GM21786 (cell line): Measurements from ENCODE around the gene LTB.

Experiments
- ATAC-seq: cut with Tn5 transposase; IDR thresholded peaks from one replicate; pipeline ENCODE4 v1.9.1; 2021; ENCODE audit not compliant: unreplicated experiment

LTB gene

GRCh38 chr6:31576897-31577578 lies 5.2 kb downstream of the LTB start:
- no peak for ATAC-seq

DNA sequence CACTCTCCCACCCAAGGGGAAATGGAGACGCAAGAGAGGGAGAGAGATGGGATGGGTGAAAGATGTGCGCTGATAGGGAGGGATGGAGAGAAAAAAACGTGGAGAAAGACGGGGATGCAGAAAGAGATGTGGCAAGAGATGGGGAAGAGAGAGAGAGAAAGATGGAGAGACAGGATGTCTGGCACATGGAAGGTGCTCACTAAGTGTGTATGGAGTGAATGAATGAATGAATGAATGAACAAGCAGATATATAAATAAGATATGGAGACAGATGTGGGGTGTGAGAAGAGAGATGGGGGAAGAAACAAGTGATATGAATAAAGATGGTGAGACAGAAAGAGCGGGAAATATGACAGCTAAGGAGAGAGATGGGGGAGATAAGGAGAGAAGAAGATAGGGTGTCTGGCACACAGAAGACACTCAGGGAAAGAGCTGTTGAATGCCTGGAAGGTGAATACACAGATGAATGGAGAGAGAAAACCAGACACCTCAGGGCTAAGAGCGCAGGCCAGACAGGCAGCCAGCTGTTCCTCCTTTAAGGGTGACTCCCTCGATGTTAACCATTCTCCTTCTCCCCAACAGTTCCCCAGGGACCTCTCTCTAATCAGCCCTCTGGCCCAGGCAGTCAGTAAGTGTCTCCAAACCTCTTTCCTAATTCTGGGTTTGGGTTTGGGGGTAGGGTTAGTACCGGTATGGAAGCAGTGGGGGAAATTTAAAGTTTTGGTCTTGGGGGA lies 6.1 kb downstream of the LTB start:
- ATAC-seq: no peak

- no peak for ATAC-seq
Measured at GRCh38 chr6:31575335-31575901, 6.8 kb downstream of the LTB start, which contains the start of gene TNF. TSS of gene TNF (plus strand) at chr6:31575565. CDS start at chr6:31575742, 177 bp downstream.

GRCh38 chr6:31574106-31575061 lies 7.8 kb downstream of the LTB start:
- ATAC-seq: no peak

DNA sequence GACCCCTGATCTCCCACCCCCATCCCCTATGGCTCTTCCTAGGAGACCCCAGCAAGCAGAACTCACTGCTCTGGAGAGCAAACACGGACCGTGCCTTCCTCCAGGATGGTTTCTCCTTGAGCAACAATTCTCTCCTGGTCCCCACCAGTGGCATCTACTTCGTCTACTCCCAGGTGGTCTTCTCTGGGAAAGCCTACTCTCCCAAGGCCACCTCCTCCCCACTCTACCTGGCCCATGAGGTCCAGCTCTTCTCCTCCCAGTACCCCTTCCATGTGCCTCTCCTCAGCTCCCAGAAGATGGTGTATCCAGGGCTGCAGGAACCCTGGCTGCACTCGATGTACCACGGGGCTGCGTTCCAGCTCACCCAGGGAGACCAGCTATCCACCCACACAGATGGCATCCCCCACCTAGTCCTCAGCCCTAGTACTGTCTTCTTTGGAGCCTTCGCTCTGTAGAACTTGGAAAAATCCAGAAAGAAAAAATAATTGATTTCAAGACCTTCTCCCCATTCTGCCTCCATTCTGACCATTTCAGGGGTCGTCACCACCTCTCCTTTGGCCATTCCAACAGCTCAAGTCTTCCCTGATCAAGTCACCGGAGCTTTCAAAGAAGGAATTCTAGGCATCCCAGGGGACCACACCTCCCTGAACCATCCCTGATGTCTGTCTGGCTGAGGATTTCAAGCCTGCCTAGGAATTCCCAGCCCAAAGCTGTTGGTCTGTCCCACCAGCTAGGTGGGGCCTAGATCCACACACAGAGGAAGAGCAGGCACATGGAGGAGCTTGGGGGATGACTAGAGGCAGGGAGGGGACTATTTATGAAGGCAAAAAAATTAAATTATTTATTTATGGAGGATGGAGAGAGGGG lies 8.8 kb downstream of the LTB start:
- no peak for ATAC-seq

DNA sequence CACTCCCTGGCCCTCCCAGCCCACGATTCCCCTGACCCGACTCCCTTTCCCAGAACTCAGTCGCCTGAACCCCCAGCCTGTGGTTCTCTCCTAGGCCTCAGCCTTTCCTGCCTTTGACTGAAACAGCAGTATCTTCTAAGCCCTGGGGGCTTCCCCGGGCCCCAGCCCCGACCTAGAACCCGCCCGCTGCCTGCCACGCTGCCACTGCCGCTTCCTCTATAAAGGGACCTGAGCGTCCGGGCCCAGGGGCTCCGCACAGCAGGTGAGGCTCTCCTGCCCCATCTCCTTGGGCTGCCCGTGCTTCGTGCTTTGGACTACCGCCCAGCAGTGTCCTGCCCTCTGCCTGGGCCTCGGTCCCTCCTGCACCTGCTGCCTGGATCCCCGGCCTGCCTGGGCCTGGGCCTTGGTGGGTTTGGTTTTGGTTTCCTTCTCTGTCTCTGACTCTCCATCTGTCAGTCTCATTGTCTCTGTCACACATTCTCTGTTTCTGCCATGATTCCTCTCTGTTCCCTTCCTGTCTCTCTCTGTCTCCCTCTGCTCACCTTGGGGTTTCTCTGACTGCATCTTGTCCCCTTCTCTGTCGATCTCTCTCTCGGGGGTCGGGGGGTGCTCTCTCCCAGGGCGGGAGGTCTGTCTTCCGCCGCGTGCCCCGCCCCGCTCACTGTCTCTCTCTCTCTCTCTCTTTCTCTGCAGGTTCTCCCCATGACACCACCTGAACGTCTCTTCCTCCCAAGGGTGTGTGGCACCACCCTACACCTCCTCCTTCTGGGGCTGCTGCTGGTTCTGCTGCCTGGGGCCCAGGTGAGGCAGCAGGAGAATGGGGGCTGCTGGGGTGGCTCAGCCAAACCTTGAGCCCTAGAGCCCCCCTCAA lies 9.9 kb downstream of the LTB start, which contains the start of gene LTA:
Gene LTA (plus strand): TSS at position 249 of the 871 bp plus-strand sequence. CDS start 454 bp downstream, at position 703.
- no peak for ATAC-seq

DNA sequence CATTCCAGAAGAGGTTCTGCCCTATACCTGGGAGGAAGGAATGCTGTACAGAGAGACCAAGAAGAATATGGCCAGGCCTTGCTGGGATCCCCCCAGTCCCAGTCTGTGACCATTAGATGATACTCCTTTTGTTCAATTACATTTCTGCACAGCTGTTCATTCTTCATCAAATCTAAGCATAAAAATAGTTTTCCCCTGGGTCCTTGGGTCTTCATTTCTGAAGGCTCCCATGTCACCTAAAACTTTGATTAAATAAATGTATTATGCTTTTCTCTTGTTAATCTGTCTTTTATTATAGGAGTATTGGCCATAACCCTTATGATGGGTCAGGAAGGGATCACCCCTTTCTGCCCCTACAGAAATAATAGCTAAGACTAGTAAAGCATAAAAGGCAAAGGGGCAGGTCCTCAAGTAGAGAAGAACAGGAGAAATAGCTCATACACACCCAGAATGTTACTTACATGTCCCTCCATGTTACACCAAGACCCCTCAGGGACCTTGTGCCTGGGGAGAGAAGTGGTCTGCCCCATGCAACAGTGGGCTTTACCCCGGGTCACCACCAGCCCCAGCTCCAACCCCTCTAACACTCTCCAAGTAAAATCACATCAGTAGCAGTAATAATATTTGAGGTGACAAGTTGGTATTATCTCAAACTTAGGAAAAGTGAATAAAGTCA lies 12.2 kb downstream of the LTB start:
- no peak for ATAC-seq

DNA sequence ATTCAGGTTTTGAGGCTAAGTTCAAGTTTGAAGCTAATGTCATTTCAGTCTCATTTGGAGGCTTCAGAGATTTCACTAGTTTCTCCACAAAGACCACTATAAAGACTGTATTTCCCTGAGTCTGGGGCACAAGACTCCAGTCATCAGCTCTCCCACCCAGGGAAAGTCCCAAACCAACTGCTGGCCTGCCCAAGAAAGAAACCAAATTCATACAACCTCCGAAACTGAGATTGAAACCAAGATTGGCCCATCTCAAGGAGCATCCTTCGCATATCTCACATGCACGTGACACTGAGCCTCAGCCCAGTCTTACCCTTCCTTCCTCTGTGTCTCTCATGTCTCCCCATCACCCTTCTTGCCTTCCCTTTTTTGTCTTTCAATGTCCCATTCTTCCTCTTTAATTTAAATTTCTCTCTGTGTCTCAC lies 13.7 kb downstream of the LTB start:
- ATAC-seq: peak; percentile 54

- no peak for ATAC-seq
Measured at GRCh38 chr6:31567531-31568370, 14.5 kb downstream of the LTB start.

- ATAC-seq: no peak
Measured at GRCh38 chr6:31560697-31561058, 21.5 kb downstream of the LTB start.

- ATAC-seq: peak; percentile 67
Measured at GRCh38 chr6:31559958-31560696, 22.1 kb downstream of the LTB start.

- no peak for ATAC-seq
Measured at GRCh38 chr6:31559606-31559957, 22.6 kb downstream of the LTB start.

GRCh38 chr6:31558631-31559500 lies 23.4 kb downstream of the LTB start:
- no peak for ATAC-seq

- no peak for ATAC-seq
Measured at GRCh38 chr6:31558318-31558625, 24.0 kb downstream of the LTB start.

GRCh38 chr6:31557443-31558317 lies 24.5 kb downstream of the LTB start:
- ATAC-seq: no peak
